ENCODE results near the gene ELFN2.

GRCh38 chr22:37445501-37445900 lies 18.2 kb upstream of the ELFN2 start:
- TF ChIP-seq TAF1 (IDR thresholded peaks at IDR 0.05; ENCODE audit: borderline replicate concordance, low read depth, low read length) (no peak), POLR2A (IDR thresholded peaks at IDR 0.05; ENCODE audit: low read depth, low read length) (no peak), POLR2AphosphoS5 (IDR thresholded peaks at IDR 0.05; ENCODE audit: low read depth, low read length) (no peak)
